ENCODE data around the gene CDH11. TPM values are rescaled to one million over a fixed set of nuclear protein-coding genes. Genes with fewer than 3 reads are reported as not detected.

The CDH11 gene
- total RNA-seq, 2 experiments from 2014 or later: not detected

DNA sequence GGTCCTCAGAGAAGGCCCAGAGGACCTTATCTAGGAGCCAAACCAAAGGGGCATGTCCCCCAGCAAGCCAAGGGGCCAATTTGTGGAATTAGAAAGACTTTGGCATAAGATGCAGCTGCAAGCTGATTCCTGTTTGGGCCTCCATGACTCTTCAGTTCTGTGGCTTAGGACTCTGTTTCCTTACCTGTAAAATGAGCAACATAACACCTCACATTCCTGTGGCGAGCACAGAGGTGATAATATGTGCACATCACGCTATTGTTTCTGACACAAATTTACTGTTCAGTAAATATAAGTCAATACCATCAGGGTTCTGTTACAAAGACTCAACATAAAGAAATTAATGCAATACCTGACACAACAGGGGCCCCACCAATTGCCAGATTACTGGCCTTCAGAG is 57.7 kb downstream of the CDH11 start:
- TF ChIP-seq EZH2phosphoT487 (IDR thresholded peaks at IDR 0.05; ENCODE audit: borderline replicate concordance, low read depth, low read length): no peak
- TF ChIP-seq, protein P1, sequence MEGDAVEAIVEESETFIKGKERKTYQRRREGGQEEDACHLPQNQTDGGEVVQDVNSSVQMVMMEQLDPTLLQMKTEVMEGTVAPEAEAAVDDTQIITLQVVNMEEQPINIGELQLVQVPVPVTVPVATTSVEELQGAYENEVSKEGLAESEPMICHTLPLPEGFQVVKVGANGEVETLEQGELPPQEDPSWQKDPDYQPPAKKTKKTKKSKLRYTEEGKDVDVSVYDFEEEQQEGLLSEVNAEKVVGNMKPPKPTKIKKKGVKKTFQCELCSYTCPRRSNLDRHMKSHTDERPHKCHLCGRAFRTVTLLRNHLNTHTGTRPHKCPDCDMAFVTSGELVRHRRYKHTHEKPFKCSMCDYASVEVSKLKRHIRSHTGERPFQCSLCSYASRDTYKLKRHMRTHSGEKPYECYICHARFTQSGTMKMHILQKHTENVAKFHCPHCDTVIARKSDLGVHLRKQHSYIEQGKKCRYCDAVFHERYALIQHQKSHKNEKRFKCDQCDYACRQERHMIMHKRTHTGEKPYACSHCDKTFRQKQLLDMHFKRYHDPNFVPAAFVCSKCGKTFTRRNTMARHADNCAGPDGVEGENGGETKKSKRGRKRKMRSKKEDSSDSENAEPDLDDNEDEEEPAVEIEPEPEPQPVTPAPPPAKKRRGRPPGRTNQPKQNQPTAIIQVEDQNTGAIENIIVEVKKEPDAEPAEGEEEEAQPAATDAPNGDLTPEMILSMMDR (conservative IDR thresholded peaks at IDR 0.05; ENCODE audit: low read length): no peak
- Histone ChIP-seq H3K79me2 (ENCODE audit: insufficient read depth, low read depth, low read length) (no peaks in the 10 kb centered on the region), H3K27ac (ENCODE audit: low read depth, low read length, poor library complexity, severe bottlenecking) (no peak overlapping the region), H4K20me1 (ENCODE audit: insufficient read depth, low read length) (no peaks in the 10 kb centered on the region), H2AFZ (ENCODE audit: low read length) (no peak overlapping the region), H3K4me2 (ENCODE audit: low read length) (no peak overlapping the region), H3K4me3 (ENCODE audit: low read depth, low read length, poor library complexity, severe bottlenecking) (no peak overlapping the region), H3K9me3 (ENCODE audit: low read length) (no peaks in the 10 kb centered on the region), H3K9me2 (ENCODE audit: insufficient read depth, low read length) (no peaks in the 10 kb centered on the region), H3K36me3 (ENCODE audit: insufficient read depth, low read length) (no peaks in the 10 kb centered on the region), H3K4me1 (ENCODE audit: insufficient read depth, low read length, poor library complexity, severe bottlenecking) (no peaks in the 10 kb centered on the region)
- no TSS peak for BruUV-seq (replicated peaks)
- POLR2A ChIA-PET: no interaction called here
- CTCF ChIA-PET (ENCODE audit: unreplicated experiment): no interaction called here
- intact Hi-C loops (cut with micrococcal nuclease; ENCODE audit: unreplicated experiment): no loop called here
- DNase-seq (ENCODE audit: low spot score): no peak

DNA sequence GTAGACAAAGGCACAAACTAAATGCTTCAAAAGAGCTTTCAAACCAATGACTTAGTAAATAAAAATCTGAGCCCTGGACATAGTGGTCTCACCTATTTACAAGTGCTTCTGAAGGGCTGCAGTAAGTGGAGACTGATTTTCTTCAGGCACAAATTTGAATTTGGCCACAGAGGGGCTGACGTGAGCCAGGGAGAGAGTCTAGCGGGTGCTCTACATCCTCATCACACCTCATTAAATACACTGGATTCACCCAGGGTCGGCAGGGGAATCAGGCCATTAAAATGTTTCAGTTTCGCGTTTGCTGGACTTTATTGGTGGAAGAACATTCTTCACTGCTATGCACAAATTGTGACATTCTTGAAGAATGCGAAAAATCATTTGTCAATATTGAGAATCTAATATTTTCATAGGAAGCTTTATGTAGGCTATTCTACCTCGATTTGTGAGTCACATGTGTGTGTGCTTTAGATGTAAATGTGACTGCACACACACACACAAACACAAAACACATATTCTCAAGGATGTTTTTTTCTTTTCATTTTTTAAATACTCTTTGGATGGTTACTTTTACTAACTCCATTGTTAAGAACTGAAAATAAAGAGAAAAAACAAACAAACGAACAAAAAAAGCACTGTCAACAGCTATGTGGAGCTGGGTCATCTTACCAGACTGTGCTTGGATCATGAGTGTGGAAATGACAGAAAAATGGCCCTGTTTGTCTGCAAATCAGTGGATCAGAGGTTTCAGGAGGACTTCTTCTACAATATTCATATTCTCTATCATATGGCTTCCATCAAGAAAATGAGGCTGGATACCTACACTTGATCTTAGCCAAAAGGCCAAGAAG is 58.9 kb downstream of the CDH11 start:
- H3K79me2 ChIP-seq (ENCODE audit: insufficient read depth, low read depth, low read length): no peaks in the 10 kb centered on the region
- H3K9me3 ChIP-seq (ENCODE audit: low read length): no peaks in the 10 kb centered on the region
- intact Hi-C loops (cut with micrococcal nuclease; ENCODE audit: unreplicated experiment): no loop called here
- H3K36me3 ChIP-seq (ENCODE audit: insufficient read depth, low read length): no peaks in the 10 kb centered on the region
- no TSS peak for BruUV-seq (replicated peaks)
- no peak overlapping the region for H2AFZ ChIP-seq (ENCODE audit: low read length)
- ChIA-PET CTCF (ENCODE audit: unreplicated experiment) (no interaction called here), POLR2A (no interaction called here)
- no peak for DNase-seq (ENCODE audit: low spot score)
- H3K9me2 ChIP-seq (ENCODE audit: insufficient read depth, low read length): no peaks in the 10 kb centered on the region
- no peaks in the 10 kb centered on the region for H3K4me1 ChIP-seq (ENCODE audit: insufficient read depth, low read length, poor library complexity, severe bottlenecking)
- H3K4me3 ChIP-seq (ENCODE audit: low read depth, low read length, poor library complexity, severe bottlenecking): no peak overlapping the region
- H3K27ac ChIP-seq (ENCODE audit: low read depth, low read length, poor library complexity, severe bottlenecking): no peak overlapping the region
- TF ChIP-seq EZH2phosphoT487 (IDR thresholded peaks at IDR 0.05; ENCODE audit: borderline replicate concordance, low read depth, low read length): no peak
- TF ChIP-seq, protein P1 (conservative IDR thresholded peaks at IDR 0.05; ENCODE audit: low read length): no peak
- no peak overlapping the region for H3K4me2 ChIP-seq (ENCODE audit: low read length)
- H4K20me1 ChIP-seq (ENCODE audit: insufficient read depth, low read length): no peaks in the 10 kb centered on the region

GRCh38 chr16:65061935-65062518 is 59.8 kb downstream of the CDH11 start:
- H3K4me2 ChIP-seq (ENCODE audit: low read length): no peak overlapping the region
- no peaks in the 10 kb centered on the region for H3K36me3 ChIP-seq (ENCODE audit: insufficient read depth, low read length)
- H2AFZ ChIP-seq (ENCODE audit: low read length): no peak overlapping the region
- ChIA-PET POLR2A (interaction anchor here (0.5 kb wide), 1 partner anchor 340 kb away, joined by 5 read pairs; no protein-coding TSS in a partner anchor), CTCF (ENCODE audit: unreplicated experiment) (no interaction called here)
- TF ChIP-seq, protein P1 (conservative IDR thresholded peaks at IDR 0.05; ENCODE audit: low read length): no peak
- no peak for TF ChIP-seq EZH2phosphoT487 (IDR thresholded peaks at IDR 0.05; ENCODE audit: borderline replicate concordance, low read depth, low read length)
- H3K4me3 ChIP-seq (ENCODE audit: low read depth, low read length, poor library complexity, severe bottlenecking): no peak overlapping the region
- H3K9me3 ChIP-seq (ENCODE audit: low read length): no peaks in the 10 kb centered on the region
- DNase-seq (ENCODE audit: low spot score): no peak
- BruUV-seq (replicated peaks): no TSS peak
- no peaks in the 10 kb centered on the region for H3K4me1 ChIP-seq (ENCODE audit: insufficient read depth, low read length, poor library complexity, severe bottlenecking)
- H3K27ac ChIP-seq (ENCODE audit: low read depth, low read length, poor library complexity, severe bottlenecking): no peak overlapping the region
- H4K20me1 ChIP-seq (ENCODE audit: insufficient read depth, low read length): no peaks in the 10 kb centered on the region
- H3K79me2 ChIP-seq (ENCODE audit: insufficient read depth, low read depth, low read length): no peaks in the 10 kb centered on the region
- intact Hi-C loops (cut with micrococcal nuclease; ENCODE audit: unreplicated experiment): no loop called here
- H3K9me2 ChIP-seq (ENCODE audit: insufficient read depth, low read length): no peaks in the 10 kb centered on the region

All from OCI-LY7 (cell line).